ENCODE measurements around the gene PCDHB16. TPM values are rescaled to one million over a fixed set of nuclear protein-coding genes. Genes with fewer than 3 reads are reported as not detected.
A peak's percentile ranks its signal among the peaks of the same experiment; 100 is the strongest.
"Not testable (repeated sequence)": the region's sequence is repeated elsewhere in the genome, so short reads cannot be mapped to it uniquely, and the experiment has no call there.

Gene PCDHB16
- total and polyA plus RNA-seq, 4 donors: 0.09 to 0.31 (median 0.15) TPM

- H3K9ac ChIP-seq (ENCODE audit: low read depth in 1 of 2, low read length in 2 of 2); H3K36me3 ChIP-seq (ENCODE audit: control insufficient read depth in 4 of 4, insufficient read depth in 3 of 4, low read depth in 1 of 4, low read length in 3 of 4); H3K4me3 ChIP-seq (ENCODE audit: low read depth in 1 of 3, low read length in 3 of 3); H3K27me3 ChIP-seq (ENCODE audit: control insufficient read depth in 4 of 4, insufficient read depth in 4 of 4, low read length in 3 of 4); DNase-seq (ENCODE audit: low spot score); H3K27ac ChIP-seq (ENCODE audit: low read depth in 1 of 2, low read length in 2 of 2); H3K4me1 ChIP-seq (ENCODE audit: control insufficient read depth in 4 of 4, insufficient read depth in 4 of 4, low read length in 3 of 4): not testable (repeated sequence)
- peaks cover 14 to 34% (median 31%) of the 10 kb centered on the region in 4 donors for H3K9me3 ChIP-seq (ENCODE audit: control insufficient read depth in 4 of 4, low read length in 3 of 4)
- TF ChIP-seq RAD21 (IDR thresholded peaks at IDR 0.05): peak; percentile 29 to 44
- 11% methylated on average over 13 of the region's 18 CpGs for WGBS
Observed at GRCh38 chr5:141213656-141214339, 31.6 kb downstream of the PCDHB16 start, which contains the start of gene PCDHB13. PCDHB13 (plus strand) TSS chr5:141213919; CDS start chr5:141214124, 205 bp downstream.

GRCh38 chr5:141214583-141214982 lies 32.4 kb downstream of the PCDHB16 start:
- H3K9me3 ChIP-seq (ENCODE audit: control insufficient read depth in 4 of 4, low read length in 3 of 4): peaks cover 18 to 37% (median 31%) of the 10 kb centered on the region in 4 donors
- not testable (repeated sequence) for H3K4me3 ChIP-seq (ENCODE audit: low read depth in 1 of 3, low read length in 3 of 3); DNase-seq (ENCODE audit: low spot score); H3K27ac ChIP-seq (ENCODE audit: low read depth in 1 of 2, low read length in 2 of 2); H3K36me3 ChIP-seq (ENCODE audit: control insufficient read depth in 4 of 4, insufficient read depth in 3 of 4, low read depth in 1 of 4, low read length in 3 of 4); H3K27me3 ChIP-seq (ENCODE audit: control insufficient read depth in 4 of 4, insufficient read depth in 4 of 4, low read length in 3 of 4); H3K4me1 ChIP-seq (ENCODE audit: control insufficient read depth in 4 of 4, insufficient read depth in 4 of 4, low read length in 3 of 4); H3K9ac ChIP-seq (ENCODE audit: low read depth in 1 of 2, low read length in 2 of 2)
- 48% methylated on average over 11 of the region's 12 CpGs for WGBS

GRCh38 chr5:141215504-141215903 lies 33.3 kb downstream of the PCDHB16 start:
- not testable (repeated sequence) for DNase-seq (ENCODE audit: low spot score); H3K27me3 ChIP-seq (ENCODE audit: control insufficient read depth in 4 of 4, insufficient read depth in 4 of 4, low read length in 3 of 4); H3K27ac ChIP-seq (ENCODE audit: low read depth in 1 of 2, low read length in 2 of 2); H3K36me3 ChIP-seq (ENCODE audit: control insufficient read depth in 4 of 4, insufficient read depth in 3 of 4, low read depth in 1 of 4, low read length in 3 of 4); H3K9ac ChIP-seq (ENCODE audit: low read depth in 1 of 2, low read length in 2 of 2); H3K4me1 ChIP-seq (ENCODE audit: control insufficient read depth in 4 of 4, insufficient read depth in 4 of 4, low read length in 3 of 4)
- peaks cover 18 to 37% (median 29%) of the 10 kb centered on the region in 4 donors for H3K9me3 ChIP-seq (ENCODE audit: control insufficient read depth in 4 of 4, low read length in 3 of 4)
- H3K4me3 ChIP-seq (ENCODE audit: low read depth in 1 of 3, low read length in 3 of 3): peak overlapping the region in 1 of 3 donors; percentile 11
- WGBS: 37% methylated on average over 36 of the region's 40 CpGs

GRCh38 chr5:141216035-141216434 lies 33.8 kb downstream of the PCDHB16 start:
- not testable (repeated sequence) for H3K27me3 ChIP-seq (ENCODE audit: control insufficient read depth in 4 of 4, insufficient read depth in 4 of 4, low read length in 3 of 4); H3K4me3 ChIP-seq (ENCODE audit: low read depth in 1 of 3, low read length in 3 of 3); H3K36me3 ChIP-seq (ENCODE audit: control insufficient read depth in 4 of 4, insufficient read depth in 3 of 4, low read depth in 1 of 4, low read length in 3 of 4); H3K9ac ChIP-seq (ENCODE audit: low read depth in 1 of 2, low read length in 2 of 2); DNase-seq (ENCODE audit: low spot score); H3K27ac ChIP-seq (ENCODE audit: low read depth in 1 of 2, low read length in 2 of 2); H3K4me1 ChIP-seq (ENCODE audit: control insufficient read depth in 4 of 4, insufficient read depth in 4 of 4, low read length in 3 of 4)
- whole genome bisulfite sequencing: 39% methylated on average over 20 of the region's 26 CpGs
- H3K9me3 ChIP-seq (ENCODE audit: control insufficient read depth in 4 of 4, low read length in 3 of 4): peaks cover 22 to 41% (median 32%) of the 10 kb centered on the region in 4 donors

GRCh38 chr5:141223112-141223783 lies 41.1 kb downstream of the PCDHB16 start, which contains the start of gene PCDHB14:
PCDHB14 (plus strand) TSS chr5:141223343; CDS start chr5:141223506, 163 bp downstream.
- H3K36me3 ChIP-seq (ENCODE audit: control insufficient read depth in 4 of 4, insufficient read depth in 3 of 4, low read depth in 1 of 4, low read length in 3 of 4): peaks cover 0 to 5% (median 0%) of the 10 kb centered on the region in 4 donors
- H3K9me3 ChIP-seq (ENCODE audit: control insufficient read depth in 4 of 4, low read length in 3 of 4): peaks cover 28 to 61% (median 36%) of the 10 kb centered on the region in 4 donors
- TF ChIP-seq FOXA2 (IDR thresholded peaks at IDR 0.05) (no peak), RAD21 (IDR thresholded peaks at IDR 0.05) (peak; percentile 27 to 42), NR2F2 (IDR thresholded peaks at IDR 0.05) (no peak), YY1 (IDR thresholded peaks at IDR 0.05) (no peak), MAX (IDR thresholded peaks at IDR 0.05) (no peak)
- 22% methylated on average over 15 of the region's 15 CpGs for WGBS
- no peak within 1 kb of the TSS for H3K27ac ChIP-seq (ENCODE audit: low read depth in 1 of 2, low read length in 2 of 2)
- no peaks in the 10 kb centered on the region for H3K4me1 ChIP-seq (ENCODE audit: control insufficient read depth in 4 of 4, insufficient read depth in 4 of 4, low read length in 3 of 4)
- H3K4me3 ChIP-seq (ENCODE audit: low read depth in 1 of 3, low read length in 3 of 3): peak within 1 kb of the TSS; percentile 20 to 54 (median 38)
- no peak within 1 kb of the TSS for H3K9ac ChIP-seq (ENCODE audit: low read depth in 1 of 2, low read length in 2 of 2)
- peaks cover 0 to 5% (median 2%) of the 10 kb centered on the region in 4 donors for H3K27me3 ChIP-seq (ENCODE audit: control insufficient read depth in 4 of 4, insufficient read depth in 4 of 4, low read length in 3 of 4)
- DNase-seq (ENCODE audit: low spot score): no peak

- not testable (repeated sequence) for H3K36me3 ChIP-seq (ENCODE audit: control insufficient read depth in 4 of 4, insufficient read depth in 3 of 4, low read depth in 1 of 4, low read length in 3 of 4); H3K27ac ChIP-seq (ENCODE audit: low read depth in 1 of 2, low read length in 2 of 2); H3K4me1 ChIP-seq (ENCODE audit: control insufficient read depth in 4 of 4, insufficient read depth in 4 of 4, low read length in 3 of 4); H3K9ac ChIP-seq (ENCODE audit: low read depth in 1 of 2, low read length in 2 of 2); DNase-seq (ENCODE audit: low spot score); H3K27me3 ChIP-seq (ENCODE audit: control insufficient read depth in 4 of 4, insufficient read depth in 4 of 4, low read length in 3 of 4); H3K4me3 ChIP-seq (ENCODE audit: low read depth in 1 of 3, low read length in 3 of 3)
- 24% methylated on average over 33 of the region's 40 CpGs for WGBS
- peaks cover 21 to 52% (median 30%) of the 10 kb centered on the region in 4 donors for H3K9me3 ChIP-seq (ENCODE audit: control insufficient read depth in 4 of 4, low read length in 3 of 4)
Observed at GRCh38 chr5:141224844-141225243, 42.7 kb downstream of the PCDHB16 start.

GRCh38 chr5:141225421-141225820 lies 43.2 kb downstream of the PCDHB16 start:
- H3K27me3 ChIP-seq (ENCODE audit: control insufficient read depth in 4 of 4, insufficient read depth in 4 of 4, low read length in 3 of 4); H3K9ac ChIP-seq (ENCODE audit: low read depth in 1 of 2, low read length in 2 of 2); DNase-seq (ENCODE audit: low spot score); H3K4me3 ChIP-seq (ENCODE audit: low read depth in 1 of 3, low read length in 3 of 3); H3K4me1 ChIP-seq (ENCODE audit: control insufficient read depth in 4 of 4, insufficient read depth in 4 of 4, low read length in 3 of 4); H3K36me3 ChIP-seq (ENCODE audit: control insufficient read depth in 4 of 4, insufficient read depth in 3 of 4, low read depth in 1 of 4, low read length in 3 of 4); H3K27ac ChIP-seq (ENCODE audit: low read depth in 1 of 2, low read length in 2 of 2): not testable (repeated sequence)
- peaks cover 19 to 47% (median 31%) of the 10 kb centered on the region in 4 donors for H3K9me3 ChIP-seq (ENCODE audit: control insufficient read depth in 4 of 4, low read length in 3 of 4)
- 36% methylated on average over 30 of the region's 30 CpGs for WGBS
